Fibroblast of villous mesenchyme (primary cell): ENCODE results near the gene CEP295NL. TPM values are rescaled to one million over a fixed set of nuclear protein-coding genes. Genes with fewer than 3 reads are reported as not detected.

Experiments used
- DNase-seq: peaks from one replicate; pipeline ENCODE4 v3.0.0-alpha.2; 2010; ENCODE audit warnings: low read depth
- H3K4me3 ChIP-seq: 2 replicates; pipeline ENCODE4 v1.5.1; 2011; ENCODE audit warnings: low read depth, mild to moderate bottlenecking, low read length
- total RNA-seq: library from RNA; depleted of rRNA; stranded (reverse); fragments of >200 nt; gene quantifications from 2 replicates; pipeline ENCODE4 v1.2.3, GENCODE V29; 2012
- TF ChIP-seq, protein P1 (sequence below): IDR thresholded peaks from 2 replicates; pipeline ENCODE4 v1.5.1; 2012; ENCODE audit warnings: low read depth, mild to moderate bottlenecking, low read length; ENCODE audit not compliant: insufficient read depth

The CEP295NL gene
- total RNA-seq, 1 donor: 5.6 TPM

DNA sequence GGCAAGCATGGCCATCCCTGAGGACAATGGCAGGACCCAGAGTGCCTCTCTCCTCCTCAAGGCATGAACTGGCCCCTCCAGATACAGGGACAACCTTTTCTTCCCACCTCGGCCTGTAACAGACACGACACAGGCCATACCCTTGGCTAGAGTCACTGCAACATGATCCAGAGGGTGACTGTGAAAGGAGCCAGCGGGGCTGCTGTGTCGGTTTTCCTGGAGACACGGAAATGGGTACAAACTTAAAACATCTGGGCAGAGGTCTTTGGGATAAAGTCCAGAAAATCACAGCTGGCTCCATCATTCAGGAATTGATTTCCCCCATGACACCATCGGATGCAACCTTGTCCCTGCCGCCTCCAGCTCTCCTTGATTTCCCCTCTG is 5.3 kb downstream of the CEP295NL start:
- TF ChIP-seq, protein P1, sequence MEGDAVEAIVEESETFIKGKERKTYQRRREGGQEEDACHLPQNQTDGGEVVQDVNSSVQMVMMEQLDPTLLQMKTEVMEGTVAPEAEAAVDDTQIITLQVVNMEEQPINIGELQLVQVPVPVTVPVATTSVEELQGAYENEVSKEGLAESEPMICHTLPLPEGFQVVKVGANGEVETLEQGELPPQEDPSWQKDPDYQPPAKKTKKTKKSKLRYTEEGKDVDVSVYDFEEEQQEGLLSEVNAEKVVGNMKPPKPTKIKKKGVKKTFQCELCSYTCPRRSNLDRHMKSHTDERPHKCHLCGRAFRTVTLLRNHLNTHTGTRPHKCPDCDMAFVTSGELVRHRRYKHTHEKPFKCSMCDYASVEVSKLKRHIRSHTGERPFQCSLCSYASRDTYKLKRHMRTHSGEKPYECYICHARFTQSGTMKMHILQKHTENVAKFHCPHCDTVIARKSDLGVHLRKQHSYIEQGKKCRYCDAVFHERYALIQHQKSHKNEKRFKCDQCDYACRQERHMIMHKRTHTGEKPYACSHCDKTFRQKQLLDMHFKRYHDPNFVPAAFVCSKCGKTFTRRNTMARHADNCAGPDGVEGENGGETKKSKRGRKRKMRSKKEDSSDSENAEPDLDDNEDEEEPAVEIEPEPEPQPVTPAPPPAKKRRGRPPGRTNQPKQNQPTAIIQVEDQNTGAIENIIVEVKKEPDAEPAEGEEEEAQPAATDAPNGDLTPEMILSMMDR: no peak

DNA sequence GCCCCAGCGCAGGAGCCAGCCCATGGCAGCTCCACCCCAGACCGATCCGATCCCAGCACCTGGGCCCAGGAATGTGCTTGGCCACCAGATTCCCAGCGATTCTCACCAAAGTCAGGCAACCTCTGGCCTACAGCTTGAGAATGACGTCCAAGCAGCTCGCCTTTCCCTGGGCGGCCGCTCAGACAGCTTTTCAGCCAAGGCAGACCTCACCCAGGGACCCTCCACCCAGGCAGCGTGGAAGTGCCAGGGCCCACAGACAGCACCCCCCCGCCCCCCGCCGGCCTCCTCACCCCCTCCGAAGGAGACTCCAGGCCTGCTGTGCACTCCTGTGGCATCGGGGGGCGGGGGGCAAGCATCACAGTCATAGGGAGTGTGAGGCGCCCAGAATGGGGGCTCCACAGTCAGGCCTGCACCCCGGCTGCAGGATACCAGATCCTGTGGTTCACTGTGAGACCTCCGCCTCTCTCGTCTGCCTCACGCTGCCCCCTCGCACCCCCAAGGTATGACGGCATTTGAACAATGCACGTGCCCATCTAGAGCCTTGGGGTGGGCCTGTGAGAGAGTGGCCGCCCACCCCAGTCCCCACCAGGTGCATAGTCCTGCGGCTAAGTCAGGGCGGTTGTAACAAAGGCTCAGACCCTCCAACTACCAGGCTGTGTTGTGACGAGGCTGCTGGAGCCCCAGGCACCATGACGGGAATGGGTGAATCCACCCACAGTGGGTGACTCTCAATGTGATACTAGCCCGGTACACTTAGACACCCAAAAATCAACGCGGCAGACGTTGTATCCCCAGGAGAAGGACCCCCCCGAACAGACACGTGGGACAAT is 6.0 kb downstream of the CEP295NL start:
- H3K4me3 ChIP-seq: no peak overlapping the region
- TF ChIP-seq, protein P1: no peak
- no peak for DNase-seq

More for the DNA sequence above, 5.3 kb downstream of the CEP295NL start:
- no peak for DNase-seq
- no peak overlapping the region for H3K4me3 ChIP-seq

DNA sequence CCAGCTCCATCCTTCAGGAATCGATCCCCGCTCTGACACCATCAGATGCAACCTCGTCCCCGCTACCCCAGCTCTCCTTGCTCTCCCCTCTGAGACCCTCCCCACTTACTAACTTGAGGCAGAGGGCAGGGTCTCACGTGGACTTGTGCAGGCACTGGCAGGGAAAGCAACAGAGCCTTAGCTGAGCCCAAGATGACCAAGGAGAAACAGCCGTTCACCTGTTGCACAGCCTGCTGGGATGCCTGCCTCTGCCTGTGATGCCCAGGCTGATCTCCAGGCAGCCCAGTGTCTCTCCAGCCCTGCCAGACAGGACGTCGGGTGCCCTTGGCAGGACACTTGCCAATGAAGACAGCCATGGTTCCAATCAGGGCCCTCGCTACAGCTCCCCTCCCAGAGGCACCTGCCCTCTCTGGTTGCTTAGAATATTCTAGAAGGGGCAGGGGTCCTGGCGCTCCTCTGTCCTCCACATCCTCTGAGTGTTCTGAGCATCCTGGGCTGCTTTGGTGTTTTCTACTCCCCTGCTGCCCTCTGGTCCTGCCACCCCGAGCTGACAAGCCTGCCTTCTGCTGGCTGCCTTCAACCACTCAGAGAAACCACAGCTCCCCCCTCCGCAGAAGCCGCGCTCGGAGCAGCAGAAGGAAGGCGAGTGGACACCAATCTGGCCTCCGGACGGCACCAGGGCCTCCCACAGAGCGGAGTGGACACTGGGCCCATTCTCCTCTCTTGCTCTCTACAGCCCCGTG is 6.7 kb downstream of the CEP295NL start:
- TF ChIP-seq, protein P1: no peak
- no peak overlapping the region for H3K4me3 ChIP-seq
- no peak for DNase-seq

DNA sequence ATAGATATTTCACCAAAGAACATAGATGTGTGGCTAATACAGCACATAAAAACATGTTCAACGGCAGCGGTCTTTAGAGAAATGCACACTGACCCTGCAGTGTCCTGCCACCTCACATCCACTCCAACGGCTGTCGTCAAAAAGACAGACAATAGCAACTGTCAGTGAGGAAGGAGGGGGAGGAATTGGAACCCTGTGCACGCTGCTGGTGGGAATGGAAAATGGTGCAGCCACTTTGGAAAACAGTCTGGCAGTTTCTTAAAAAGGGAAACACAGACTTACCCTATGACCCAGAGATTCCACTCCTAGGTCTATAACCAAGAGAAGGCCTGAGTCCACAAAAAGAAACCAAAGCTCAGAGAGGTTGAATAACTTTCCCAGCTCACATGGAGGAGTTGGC is 7.7 kb downstream of the CEP295NL start:
- TF ChIP-seq, protein P1: no peak
- no peak overlapping the region for H3K4me3 ChIP-seq
- peak; percentile 36 for DNase-seq

DNA sequence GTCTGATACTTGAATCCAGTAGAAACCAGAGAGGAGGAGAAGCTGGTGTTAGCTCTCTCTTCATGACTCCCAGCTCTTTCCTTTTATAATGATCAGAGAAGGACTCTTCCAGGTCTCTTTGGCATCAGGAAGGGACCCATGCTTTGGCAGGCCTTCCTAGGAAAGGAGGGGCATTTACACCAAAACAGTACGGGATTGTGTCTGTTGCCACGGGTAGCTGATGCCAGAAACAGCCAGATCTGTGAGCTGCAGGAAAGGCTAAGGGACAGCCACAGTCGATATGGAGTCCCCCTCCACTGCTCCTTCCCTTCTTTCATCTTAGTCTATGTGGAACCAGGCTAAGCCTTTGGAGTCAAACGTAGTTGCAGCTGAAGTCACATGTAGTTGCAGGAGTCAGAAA is 9.3 kb downstream of the CEP295NL start:
- TF ChIP-seq, protein P1: no peak
- no peak for DNase-seq

DNA sequence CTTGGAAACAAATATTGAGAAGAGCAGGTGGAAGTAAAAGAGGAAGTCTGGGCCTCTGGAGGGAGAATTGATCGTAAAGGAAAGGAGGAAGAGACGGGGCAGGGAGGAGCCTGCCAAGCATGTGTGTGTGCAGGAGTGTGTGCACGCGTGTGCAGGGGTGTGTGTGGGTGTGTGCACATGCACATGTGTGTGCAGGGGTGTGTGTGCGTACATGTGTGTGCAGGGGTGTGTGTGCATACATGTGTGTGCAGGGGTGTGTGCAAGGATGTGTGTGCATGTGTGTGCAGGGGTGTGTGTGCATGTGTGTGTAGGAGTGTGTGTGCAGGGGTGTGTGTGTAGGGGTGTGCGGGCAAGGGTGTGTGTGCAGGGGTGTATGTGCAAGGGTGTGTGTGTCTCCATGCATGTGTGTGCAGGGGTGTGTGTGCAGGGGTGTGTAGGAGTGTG is 10.0 kb downstream of the CEP295NL start:
- TF ChIP-seq, protein P1: no peak
- no peak overlapping the region for H3K4me3 ChIP-seq
- no peak for DNase-seq

More for the DNA sequence above, 9.3 kb downstream of the CEP295NL start:
- H3K4me3 ChIP-seq: no peak overlapping the region
